PC-3 (cell line): ENCODE data around the gene HOXD4. TPM values are rescaled to one million over a fixed set of nuclear protein-coding genes. Genes with fewer than 3 reads are reported as not detected.

Experiments used
- ATAC-seq: fragments of 200-7000 bp; cut with Tn5 transposase; 2 replicates; pipeline ENCODE4 v1.9.1; 2020; ENCODE audit warnings: mild to moderate bottlenecking, moderate library complexity
- BruUV-seq: library from RNA; stranded (reverse); fragments of 400-500 nt; replicated peaks from 2 replicates; lab custom pipeline; 2021; lab: Mats Ljungman, UMichigan
- CTCF ChIA-PET: fragments of 300-600 bp; sonication (Branson Sonifier 250); formaldehyde crosslinking; loops from one replicate; lab custom pipeline; 2022; ENCODE audit warnings: antibody characterized with exemption; lab: Charles Lee
- POLR2A ChIA-PET: fragments of 300-600 bp; sonication (Branson Sonifier 250); formaldehyde crosslinking; loops from one replicate; lab custom pipeline; 2022; ENCODE audit warnings: antibody characterized with exemption; ENCODE audit not compliant: unreplicated experiment; lab: Charles Lee
- DNase-seq: peaks from one replicate; pipeline ENCODE4 v3.0.0-alpha.2; 2015
- H2AFZ ChIP-seq: fragments of 300-600 bp; sonication (generic); 2 replicates; pipeline ENCODE4 v1.6.0; 2016; ENCODE audit warnings: antibody characterized with exemption, low read length
- H3F3A ChIP-seq: fragments of 300-600 bp; sonication (generic); one replicate; pipeline ENCODE4 v1.6.0; 2017; ENCODE audit warnings: antibody characterized with exemption, low read length, control low read depth, mild to moderate bottlenecking; ENCODE audit not compliant: unreplicated experiment
- H3K27ac ChIP-seq: fragments of 300-600 bp; sonication (generic); 2 replicates; pipeline ENCODE4 v1.5.1; 2016; ENCODE audit warnings: mild to moderate bottlenecking, low read length
- H3K27me3 ChIP-seq: fragments of 300-600 bp; sonication (generic); 2 replicates; pipeline ENCODE4 v1.6.1; 2016; ENCODE audit warnings: low read length, mixed read lengths
- H3K36me3 ChIP-seq: fragments of 300-600 bp; sonication (generic); 2 replicates; pipeline ENCODE4 v1.6.1; 2016; ENCODE audit warnings: low read depth, mixed run types, low read length, mixed read lengths
- H3K4me1 ChIP-seq: fragments of 300-600 bp; sonication (generic); 2 replicates; pipeline ENCODE4 v1.5.1; 2016; ENCODE audit warnings: low read length; ENCODE audit not compliant: insufficient read depth
- H3K4me2 ChIP-seq: fragments of 300-600 bp; sonication (generic); 2 replicates; pipeline ENCODE4 v1.6.0; 2016; ENCODE audit warnings: low read length
- H3K4me3 ChIP-seq: fragments of 300-600 bp; sonication (generic); 2 replicates; pipeline ENCODE4 v1.5.1; 2016; ENCODE audit warnings: mild to moderate bottlenecking, low read length, mixed read lengths
- H3K79me2 ChIP-seq: fragments of 300-600 bp; sonication (generic); 2 replicates; pipeline ENCODE4 v1.6.1; 2017; ENCODE audit warnings: low read length, mixed read lengths
- H3K9ac ChIP-seq: fragments of 300-600 bp; sonication (generic); 2 replicates; pipeline ENCODE4 v1.6.0; 2016; ENCODE audit warnings: mild to moderate bottlenecking, low read length
- H3K9me2 ChIP-seq: fragments of 300-600 bp; sonication (generic); replicated peaks from 2 replicates; pipeline ENCODE4 v1.6.1; 2016; ENCODE audit warnings: mixed run types, low read length, mixed read lengths
- H3K9me3 ChIP-seq: fragments of 300-600 bp; sonication (generic); 2 replicates; pipeline ENCODE4 v1.6.1; 2016; ENCODE audit warnings: low read length, mixed read lengths
- H4K20me1 ChIP-seq: fragments of 300-600 bp; sonication (generic); 2 replicates; pipeline ENCODE4 v1.6.1; 2016; ENCODE audit warnings: low read length, mixed read lengths
- CTCF ChIP-seq: fragments of 300-600 bp; sonication (generic); conservative IDR thresholded peaks from 2 replicates; pipeline ENCODE4 v1.5.1; 2017; ENCODE audit warnings: antibody characterized with exemption, low read depth, mild to moderate bottlenecking, low read length
- EZH2 ChIP-seq: fragments of 300-600 bp; sonication (generic); IDR thresholded peaks from one replicate; pipeline ENCODE4 v1.6.1; 2017; ENCODE audit warnings: antibody characterized with exemption, mild to moderate bottlenecking, low read length; ENCODE audit not compliant: unreplicated experiment
- EZH2phosphoT487 ChIP-seq: fragments of 300-600 bp; sonication (generic); IDR thresholded peaks from 2 replicates; pipeline ENCODE4 v1.6.1; 2018; ENCODE audit warnings: mild to moderate bottlenecking, antibody characterized with exemption, low read length, borderline replicate concordance
- intact Hi-C: fragments of 100-400 bp; cut with micrococcal nuclease; formaldehyde crosslinking; loops from 2 replicates; pipeline ENCODE4 v1.9.0; 2023
- total RNA-seq: library from RNA; depleted of rRNA; stranded (reverse); fragments of >200 nt; gene quantifications from 2 replicates; pipeline ENCODE4 v1.2.3, GENCODE V29; 2014

The HOXD4 gene
- total RNA-seq, 1 experiment from 2014 or later: 0.29 TPM

GRCh38 chr2:176188774-176189680 is 37.7 kb downstream of the HOXD4 start:
- Histone ChIP-seq H3K79me2 (no peaks in the 10 kb centered on the region), H3K9ac (no peak overlapping the region), H3K36me3 (no peaks in the 10 kb centered on the region), H3K4me1 (no peaks in the 10 kb centered on the region), H4K20me1 (no peaks in the 10 kb centered on the region), H2AFZ (0 out of 2 replicates have a peak overlapping the region, but pooled peaks have one; percentile 59), H3K4me2 (peak overlapping the region; percentile 68), H3K9me3 (no peaks in the 10 kb centered on the region), H3F3A (no peaks in the 10 kb centered on the region), H3K9me2 (no peaks in the 10 kb centered on the region), H3K4me3 (peak overlapping the region; percentile 60), H3K27ac (no peak overlapping the region), H3K27me3 (peaks cover 28% of the 10 kb centered on the region)
- ChIA-PET CTCF (no interaction called here), POLR2A (no interaction called here)
- no peak for DNase-seq
- TF ChIP-seq EZH2: no peak
- TF ChIP-seq CTCF: no peak
- TF ChIP-seq EZH2phosphoT487: no peak
- no TSS peak for BruUV-seq
- no peak for ATAC-seq
- intact Hi-C loops: no loop called here

GRCh38 chr2:176189681-176190641 is 38.6 kb downstream of the HOXD4 start:
- intact Hi-C loops: no loop called here
- no peaks in the 10 kb centered on the region for H3K4me1 ChIP-seq
- no peaks in the 10 kb centered on the region for H3F3A ChIP-seq
- no peak overlapping the region for H3K9ac ChIP-seq
- no TSS peak for BruUV-seq
- POLR2A ChIA-PET: no interaction called here
- ATAC-seq (no peak), DNase-seq (no peak)
- H3K9me2 ChIP-seq: no peaks in the 10 kb centered on the region
- H3K4me3 ChIP-seq: no peak overlapping the region
- TF ChIP-seq CTCF: no peak
- TF ChIP-seq EZH2phosphoT487: no peak
- no peak for TF ChIP-seq EZH2
- CTCF ChIA-PET: no interaction called here
- no peak overlapping the region for H2AFZ ChIP-seq
- no peaks in the 10 kb centered on the region for H3K9me3 ChIP-seq
- no peaks in the 10 kb centered on the region for H4K20me1 ChIP-seq
- peaks cover 28% of the 10 kb centered on the region for H3K27me3 ChIP-seq
- no peak overlapping the region for H3K27ac ChIP-seq
- no peaks in the 10 kb centered on the region for H3K79me2 ChIP-seq
- H3K36me3 ChIP-seq: no peaks in the 10 kb centered on the region
- H3K4me2 ChIP-seq: no peak overlapping the region
